ENCODE measurements around the gene CCDC85C. TPM values are rescaled to one million over a fixed set of nuclear protein-coding genes. Genes with fewer than 3 reads are reported as not detected.
A peak's percentile ranks its signal among the peaks of the same experiment; 100 is the strongest.

CCDC85C gene
- total RNA-seq, 6 experiments from 2014 or later: 31.3 to 41.4 (median 34.3) TPM

GRCh38 chr14:99606359-99606758 is 2.4 kb upstream of the CCDC85C start:
- no peak overlapping the region for H3K4me3 Mint-ChIP-seq
- peaks cover 22% of the 10 kb centered on the region for H3K4me1 Mint-ChIP-seq (ENCODE audit: low read depth)

DNA sequence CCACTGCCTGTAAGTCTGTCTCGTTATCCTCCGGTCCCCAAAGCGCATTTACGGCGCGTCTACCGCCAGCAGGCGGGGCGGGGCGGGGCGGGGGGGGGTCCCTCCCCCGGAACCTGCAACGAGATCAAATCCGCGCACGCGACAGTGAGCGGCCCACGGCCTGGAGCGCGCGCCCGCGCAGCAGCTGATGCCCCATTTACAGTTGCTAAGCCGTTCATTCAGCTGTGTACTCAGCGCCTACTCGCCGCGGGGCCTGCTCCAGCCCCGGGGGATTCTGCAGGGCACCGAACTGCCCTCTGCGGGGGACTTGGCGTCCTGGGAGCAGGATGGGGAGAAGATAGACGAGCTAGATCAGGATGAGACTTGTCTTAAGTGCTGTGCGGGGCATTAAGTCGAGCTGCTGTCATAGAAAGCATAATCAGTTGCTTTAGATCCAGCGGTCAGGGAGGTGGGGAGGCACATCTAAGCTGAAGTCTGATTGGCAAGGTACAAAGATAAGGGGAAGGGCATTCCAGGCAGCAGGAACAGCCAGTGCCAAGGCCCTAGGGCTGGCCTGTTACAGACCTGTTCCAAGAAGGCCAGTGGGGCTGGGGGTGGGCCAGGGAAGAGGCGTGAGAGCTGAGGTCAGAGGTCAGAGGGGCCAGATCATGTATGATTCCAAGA is 1.4 kb upstream of the CCDC85C start:
- H3K36me3 Mint-ChIP-seq (ENCODE audit: low read depth): no peaks in the 10 kb centered on the region; the same call in 1 of the 2 replicates
- H3K4me3 Mint-ChIP-seq: peak overlapping the region; percentile 87
- H3K27me3 Mint-ChIP-seq (ENCODE audit: insufficient read depth): no peaks in the 10 kb centered on the region; the same call in 1 of the 2 replicates
- no peaks in the 10 kb centered on the region; the same call in 1 of the 2 replicates for H3K9me3 Mint-ChIP-seq
- no peak for TF ChIP-seq CTCF (IDR thresholded peaks at IDR 0.05)
- peaks cover 31% of the 10 kb centered on the region for H3K4me1 Mint-ChIP-seq (ENCODE audit: low read depth)
- peak overlapping the region; percentile 86 for H3K27ac Mint-ChIP-seq
- peak; percentile 71 for DNase-seq

More at GRCh38 chr14:99606359-99606758, 2.4 kb upstream of the CCDC85C start:
- no peak for TF ChIP-seq CTCF (IDR thresholded peaks at IDR 0.05)
- no peak for DNase-seq
- Mint-ChIP-seq H3K9me3 (no peaks in the 10 kb centered on the region; the same call in 1 of the 2 replicates), H3K27ac (no peak overlapping the region), H3K27me3 (ENCODE audit: insufficient read depth) (no peaks in the 10 kb centered on the region; the same call in 1 of the 2 replicates), H3K36me3 (ENCODE audit: low read depth) (no peaks in the 10 kb centered on the region; the same call in 1 of the 2 replicates)

- no peak for DNase-seq
- TF ChIP-seq CTCF (IDR thresholded peaks at IDR 0.05): peak; percentile 36
- no peaks in the 10 kb centered on the region; the same call in 1 of the 2 replicates for H3K27me3 Mint-ChIP-seq (ENCODE audit: insufficient read depth)
- peaks cover 36% of the 10 kb centered on the region for H3K4me1 Mint-ChIP-seq (ENCODE audit: low read depth)
- peak overlapping the region; percentile 87 for H3K4me3 Mint-ChIP-seq
- peak overlapping the region; percentile 86 for H3K27ac Mint-ChIP-seq
- no peaks in the 10 kb centered on the region; the same call in 1 of the 2 replicates for H3K9me3 Mint-ChIP-seq
- H3K36me3 Mint-ChIP-seq (ENCODE audit: low read depth): no peaks in the 10 kb centered on the region; the same call in 1 of the 2 replicates
Observed at GRCh38 chr14:99604766-99605298, 825 bp upstream of the CCDC85C start.

DNA sequence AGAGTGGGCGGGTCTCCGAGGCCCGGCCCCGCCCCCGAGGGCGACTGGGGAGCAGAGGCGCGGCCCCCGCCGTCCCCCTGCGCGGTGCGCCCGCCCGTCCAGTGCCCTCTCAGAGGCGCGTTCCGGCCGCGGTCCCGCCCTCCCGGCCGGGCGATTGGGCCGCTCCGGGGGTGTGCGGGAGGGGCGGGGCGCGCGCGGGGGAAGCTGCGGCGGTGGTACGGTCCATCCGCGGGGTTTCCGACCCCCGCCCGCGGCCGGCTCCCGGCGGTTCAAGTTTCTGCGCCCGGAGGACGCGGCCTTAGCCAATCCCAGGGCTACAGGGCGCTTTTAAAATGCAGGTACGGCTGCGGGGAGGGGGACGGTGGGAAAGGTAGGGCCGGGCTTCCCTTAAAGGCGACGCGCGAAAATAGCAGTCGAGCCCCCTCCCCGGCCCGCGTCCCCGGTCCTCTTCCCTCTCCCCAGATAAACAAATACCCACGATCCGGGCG is 315 bp upstream of the CCDC85C start:
- H3K36me3 Mint-ChIP-seq (ENCODE audit: low read depth): no peaks in the 10 kb centered on the region; the same call in 1 of the 2 replicates

More for the DNA sequence above, 315 bp upstream of the CCDC85C start:
- H3K27ac Mint-ChIP-seq: peak overlapping the region; percentile 86
- H3K4me3 Mint-ChIP-seq: peak overlapping the region; percentile 87
- peak; percentile 89 for DNase-seq
- peaks cover 36% of the 10 kb centered on the region for H3K4me1 Mint-ChIP-seq (ENCODE audit: low read depth)
- no peaks in the 10 kb centered on the region; the same call in 1 of the 2 replicates for H3K27me3 Mint-ChIP-seq (ENCODE audit: insufficient read depth)
- no peaks in the 10 kb centered on the region; the same call in 1 of the 2 replicates for H3K9me3 Mint-ChIP-seq
- TF ChIP-seq CTCF (IDR thresholded peaks at IDR 0.05): no peak
